Activated CD8-positive, alpha-beta memory T cell treated with anti-CD3 and anti-CD28 coated beads, Interleukin-2, amount 50 U/mL, for 24 hours (primary cell): ENCODE measurements around the gene MID1.

Experiments used
- DNase-seq: peaks from one replicate; pipeline ENCODE4 v3.0.0-alpha.2; 2020; ENCODE audit errors: extremely low read depth

The MID1 gene

GRCh38 chrX:10531927-10532326 is 88.5 kb downstream of the MID1 start:
- DNase-seq, result no peak

GRCh38 chrX:10529344-10529743 is 91.0 kb downstream of the MID1 start:
- DNase-seq, result no peak

GRCh38 chrX:10526451-10526850 is 93.9 kb downstream of the MID1 start:
- DNase-seq, result no peak

- DNase-seq, result no peak
Observed at GRCh38 chrX:10525381-10526120, 94.8 kb downstream of the MID1 start.

- no peak for DNase-seq
Observed at GRCh38 chrX:10524578-10524977, 95.8 kb downstream of the MID1 start.

GRCh38 chrX:10519761-10520160 is 100.6 kb downstream of the MID1 start:
- no peak for DNase-seq

GRCh38 chrX:10519278-10519677 is 101.1 kb downstream of the MID1 start:
- no peak for DNase-seq

- no peak for DNase-seq
Observed at GRCh38 chrX:10518073-10518472, 102.3 kb downstream of the MID1 start.

- no peak for DNase-seq
Observed at GRCh38 chrX:10516781-10517322, 103.5 kb downstream of the MID1 start.

- no peak for DNase-seq
Observed at GRCh38 chrX:10514891-10515290, 105.5 kb downstream of the MID1 start.

GRCh38 chrX:10513974-10514373 is 106.4 kb downstream of the MID1 start:
- no peak for DNase-seq

GRCh38 chrX:10512741-10513140 is 107.6 kb downstream of the MID1 start:
- DNase-seq, result no peak

- DNase-seq, result no peak
Observed at GRCh38 chrX:10512258-10512657, 108.1 kb downstream of the MID1 start.

GRCh38 chrX:10509397-10509796 is 111.0 kb downstream of the MID1 start:
- no peak for DNase-seq

GRCh38 chrX:10508891-10509290 is 111.5 kb downstream of the MID1 start:
- DNase-seq, result no peak

GRCh38 chrX:10507876-10508275 is 112.5 kb downstream of the MID1 start:
- DNase-seq, result no peak

GRCh38 chrX:10507181-10507580 is 113.2 kb downstream of the MID1 start:
- DNase-seq, result no peak

GRCh38 chrX:10506781-10507180 is 113.6 kb downstream of the MID1 start:
- DNase-seq, result no peak

- no peak for DNase-seq
Observed at GRCh38 chrX:10505726-10506125, 114.7 kb downstream of the MID1 start.

- no peak for DNase-seq
Observed at GRCh38 chrX:10502961-10503360, 117.4 kb downstream of the MID1 start.

GRCh38 chrX:10501611-10502010 is 118.8 kb downstream of the MID1 start:
- no peak for DNase-seq

- no peak for DNase-seq
Observed at GRCh38 chrX:10496345-10496965, 123.9 kb downstream of the MID1 start.

GRCh38 chrX:10495677-10496076 is 124.7 kb downstream of the MID1 start:
- no peak for DNase-seq
